Left lung (tissue), 10 donors: ENCODE results near the gene ACTA2. TPM values are rescaled to one million over a fixed set of nuclear protein-coding genes. Genes with fewer than 3 reads are reported as not detected.

Source experiments
- ATAC-seq: fragments of 200-7000 bp; cut with Tn5 transposase; one replicate; pipeline ENCODE4 v1.9.1; 2020; ENCODE audit warnings: moderate library complexity
- DNase-seq, 4 donors: peaks; one replicate each; pipeline ENCODE4 v3.0.0-alpha.2; 2013 to 2020
- H3K27ac ChIP-seq, 2 donors: fragments of 200-600 bp; sonication (generic) in 1 of 2; one replicate each; pipeline versions ENCODE4 v1.5.0 to v1.8.0; 2020 to 2021
- H3K27me3 ChIP-seq, 2 donors: fragments of 200-600 bp; sonication (generic) in 1 of 2; one replicate each; pipeline versions ENCODE4 v1.5.0 to v1.8.0; 2020 to 2021
- H3K36me3 ChIP-seq, 2 donors: fragments of 200-600 bp; sonication (generic) in 1 of 2; one replicate each; pipeline versions ENCODE4 v1.5.0 to v1.8.0; 2020 to 2021
- H3K4me1 ChIP-seq, 2 donors: fragments of 200-600 bp; one replicate each; pipeline ENCODE4 v1.8.0; 2021
- H3K4me3 ChIP-seq, 2 donors: fragments of 200-600 bp; sonication (generic) in 1 of 2; one replicate each; pipeline versions ENCODE4 v1.5.0 to v1.8.0; 2020 to 2021; ENCODE audit warnings: mild to moderate bottlenecking in 1 of 2
- H3K9me3 ChIP-seq, 2 donors: fragments of 200-600 bp; sonication (generic) in 1 of 2; one replicate each; pipeline versions ENCODE4 v1.5.0 to v1.8.0; 2020 to 2021
- intact Hi-C, 2 donors: fragments of 100-400 bp; cut with DNase I; formaldehyde crosslinking; loops; one replicate each; pipeline versions ENCODE4 v1.11.2 to v1.14.2; 2022
- polyA plus RNA-seq, 6 donors: library from polyadenylated mRNA; unstranded; fragments of 120-200 nt; gene quantifications; one replicate each; pipeline ENCODE4 v1.2.1, GENCODE V29; 2013; ENCODE audit not compliant: insufficient read length in 6 of 6
- total RNA-seq, 2 donors: library from RNA; stranded (reverse); fragmentation: NEBNext Ultra II Directional; extraction: Animal tissue kit (Norgen Biotek cat#: 25700); gene quantifications; one replicate each; pipeline ENCODE4 v1.2.1, GENCODE V29; 2021
- TF ChIP-seq, protein P1 (sequence below), 2 donors: fragments of 200-600 bp; sonication (generic) in 1 of 2; IDR thresholded peaks; one replicate each; pipeline versions ENCODE4 v1.5.0 to v1.8.0; 2021; ENCODE audit warnings: antibody characterized with exemption in 2 of 2
- donor health status: DM: no; HTN: yes; CAD: no.
- donor health status: DM: no; HTN: no; CAD: no.

ACTA2 gene
- total and polyA plus RNA-seq, 8 donors = 415 to 612 (median 495) TPM

DNA sequence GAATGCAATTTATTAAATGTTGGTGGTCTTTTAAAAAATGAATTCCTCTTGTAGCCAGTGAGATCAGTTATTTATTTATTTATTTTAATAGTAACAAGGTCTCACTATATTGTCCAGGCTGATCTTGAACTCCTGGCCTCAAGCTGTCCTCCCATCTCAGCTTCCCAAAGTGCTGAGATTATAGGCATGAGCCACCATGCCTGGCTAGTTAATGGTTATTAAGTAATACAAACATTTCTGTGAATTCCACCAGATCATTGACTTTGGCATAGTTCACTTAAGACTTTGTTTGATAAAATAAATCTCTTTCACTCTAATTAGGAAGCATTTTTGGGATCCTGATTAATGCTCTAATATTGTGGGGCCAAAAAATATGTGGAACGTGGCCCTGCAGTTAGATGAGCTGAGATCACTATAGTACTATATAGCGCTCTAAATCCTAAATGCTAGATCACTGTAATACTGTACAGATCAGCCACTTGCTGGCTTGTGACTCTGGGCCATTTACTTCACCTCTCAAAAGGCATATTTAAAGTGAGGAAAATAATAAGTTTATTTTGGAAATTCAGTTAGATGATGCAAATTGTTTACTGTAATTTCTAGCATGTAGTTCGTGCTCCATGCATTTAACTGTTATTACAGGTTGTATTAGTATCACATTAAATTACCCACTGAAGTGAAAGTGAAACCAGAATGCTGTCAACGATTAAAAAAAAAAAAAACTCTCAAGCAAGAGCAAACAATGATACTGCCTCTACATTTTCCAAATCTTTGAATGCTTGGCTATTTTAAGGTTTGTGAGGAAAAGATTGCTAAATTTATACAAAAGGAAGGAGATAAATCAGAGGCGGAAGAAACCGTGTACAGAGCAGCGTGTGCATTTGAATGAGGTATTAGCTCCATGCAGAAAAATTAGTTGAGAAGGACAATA lies 22.1 kb upstream of the ACTA2 start:
- Histone ChIP-seq H3K4me1 (peaks cover 13 to 21% of the 10 kb centered on the region in 2 donors), H3K27ac (peak overlapping the region; percentile 78 to 82), H3K9me3 (no peaks in the 10 kb centered on the region), H3K27me3 (no peaks in the 10 kb centered on the region), H3K36me3 (no peaks in the 10 kb centered on the region), H3K4me3 (peak overlapping the region; percentile 10 to 42)
- peak; percentile 64 for ATAC-seq
- DNase-seq = no peak
- TF ChIP-seq, protein P1, sequence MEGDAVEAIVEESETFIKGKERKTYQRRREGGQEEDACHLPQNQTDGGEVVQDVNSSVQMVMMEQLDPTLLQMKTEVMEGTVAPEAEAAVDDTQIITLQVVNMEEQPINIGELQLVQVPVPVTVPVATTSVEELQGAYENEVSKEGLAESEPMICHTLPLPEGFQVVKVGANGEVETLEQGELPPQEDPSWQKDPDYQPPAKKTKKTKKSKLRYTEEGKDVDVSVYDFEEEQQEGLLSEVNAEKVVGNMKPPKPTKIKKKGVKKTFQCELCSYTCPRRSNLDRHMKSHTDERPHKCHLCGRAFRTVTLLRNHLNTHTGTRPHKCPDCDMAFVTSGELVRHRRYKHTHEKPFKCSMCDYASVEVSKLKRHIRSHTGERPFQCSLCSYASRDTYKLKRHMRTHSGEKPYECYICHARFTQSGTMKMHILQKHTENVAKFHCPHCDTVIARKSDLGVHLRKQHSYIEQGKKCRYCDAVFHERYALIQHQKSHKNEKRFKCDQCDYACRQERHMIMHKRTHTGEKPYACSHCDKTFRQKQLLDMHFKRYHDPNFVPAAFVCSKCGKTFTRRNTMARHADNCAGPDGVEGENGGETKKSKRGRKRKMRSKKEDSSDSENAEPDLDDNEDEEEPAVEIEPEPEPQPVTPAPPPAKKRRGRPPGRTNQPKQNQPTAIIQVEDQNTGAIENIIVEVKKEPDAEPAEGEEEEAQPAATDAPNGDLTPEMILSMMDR (IDR thresholded peaks at IDR 0.05) = no peak
- intact Hi-C loops = no loop called here

DNA sequence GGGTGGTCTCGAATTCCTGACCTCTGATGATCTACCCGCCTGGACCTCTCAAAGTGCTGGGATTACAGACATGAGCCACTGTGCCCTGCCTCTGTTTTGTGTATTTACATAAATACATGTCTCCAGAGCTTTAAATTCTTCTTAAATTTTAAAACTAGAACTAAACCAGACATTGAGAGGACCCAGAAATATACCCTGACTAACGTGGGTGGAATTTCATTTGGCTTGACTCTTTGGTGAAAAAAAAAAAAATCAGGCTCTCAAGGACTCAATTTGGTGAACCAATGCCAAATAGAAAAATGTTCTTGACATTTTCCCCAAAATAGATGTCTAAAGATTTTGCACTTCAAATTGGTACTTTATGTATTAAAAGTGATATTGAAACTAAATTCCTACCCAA lies 21.4 kb upstream of the ACTA2 start:
- Histone ChIP-seq H3K27me3 (no peaks in the 10 kb centered on the region), H3K36me3 (no peaks in the 10 kb centered on the region), H3K27ac (no peak overlapping the region), H3K4me3 (no peak overlapping the region), H3K4me1 (peaks cover 13 to 21% of the 10 kb centered on the region in 2 donors), H3K9me3 (no peaks in the 10 kb centered on the region)
- TF ChIP-seq, protein P1 (IDR thresholded peaks at IDR 0.05) = no peak
- ATAC-seq (no peak), DNase-seq (no peak)
- intact Hi-C loops = no loop called here

DNA sequence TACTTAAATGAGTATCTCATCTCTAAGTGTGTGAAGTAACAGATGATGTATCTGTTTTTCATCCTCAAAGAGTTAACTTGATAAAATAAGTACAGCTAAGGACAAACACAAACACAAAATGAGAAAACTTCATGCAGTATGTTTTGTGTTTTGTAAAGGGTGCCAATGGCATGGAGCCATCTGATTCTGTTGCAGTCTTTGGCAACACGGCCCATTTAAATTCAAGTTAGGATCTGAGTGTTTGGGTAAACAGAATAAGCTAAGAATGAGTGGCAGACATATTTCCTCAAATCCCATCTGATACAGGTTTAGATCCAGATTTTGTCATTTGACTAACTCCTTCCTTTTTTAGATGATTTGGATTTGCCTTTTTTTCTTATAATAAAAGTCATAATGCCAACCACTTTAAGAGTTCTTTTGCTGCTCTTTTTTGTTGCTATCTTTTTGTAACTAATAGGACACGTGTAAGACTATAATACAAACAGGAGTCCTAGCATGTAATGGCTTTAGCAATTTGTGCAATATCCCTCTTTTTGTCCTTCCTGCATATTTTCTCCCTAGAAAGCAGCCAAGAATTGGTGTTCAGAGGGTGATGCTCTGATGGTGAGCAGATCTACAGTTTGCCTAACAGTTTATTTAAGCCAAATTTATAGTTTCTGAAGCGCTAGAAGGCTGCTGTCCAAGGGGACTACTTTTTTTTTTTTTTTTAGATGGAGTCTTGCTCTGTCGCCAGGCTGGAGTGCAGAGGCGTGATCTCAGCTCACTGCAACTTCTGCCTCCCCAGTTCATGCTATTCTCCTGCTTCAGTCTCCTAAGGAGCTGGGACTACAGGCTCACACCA lies 18.9 kb upstream of the ACTA2 start:
- peak in 2 of 4 donors; percentile 58 to 78 for DNase-seq
- intact Hi-C loops = no loop called here

DNA sequence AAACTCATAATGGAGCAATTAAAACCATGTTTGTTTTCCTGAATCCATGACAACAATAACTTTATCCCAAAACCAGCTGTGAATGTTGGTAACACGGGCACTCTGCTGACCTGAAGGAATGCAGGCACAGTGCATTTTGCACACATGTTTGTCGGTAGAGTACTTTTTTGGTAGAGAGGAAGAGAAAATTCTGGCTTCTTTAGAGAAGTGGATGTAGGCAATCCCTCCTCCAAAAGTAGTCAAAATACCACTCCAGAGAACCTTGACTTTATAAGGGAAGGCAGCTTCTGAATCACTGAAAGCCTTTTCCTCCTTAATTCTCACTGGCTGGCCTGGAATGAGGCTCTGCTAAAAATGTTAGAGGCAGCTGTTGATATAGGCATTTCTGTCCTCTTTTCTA lies 15.8 kb upstream of the ACTA2 start:
- Histone ChIP-seq H3K36me3 (no peaks in the 10 kb centered on the region), H3K27me3 (no peaks in the 10 kb centered on the region), H3K27ac (peak overlapping the region in 1 of 2 donors; percentile 20), H3K4me1 (peaks cover 5 to 9% of the 10 kb centered on the region in 2 donors), H3K4me3 (no peak overlapping the region), H3K9me3 (no peaks in the 10 kb centered on the region)
- DNase-seq (no peak), ATAC-seq (no peak)
- intact Hi-C loops = no loop called here
- TF ChIP-seq, protein P1 (IDR thresholded peaks at IDR 0.05) = no peak

More for the DNA sequence above, 18.9 kb upstream of the ACTA2 start:
- Histone ChIP-seq H3K27me3 (no peaks in the 10 kb centered on the region), H3K4me3 (no peak overlapping the region), H3K9me3 (no peaks in the 10 kb centered on the region), H3K4me1 (peaks cover 21 to 22% of the 10 kb centered on the region in 2 donors), H3K36me3 (no peaks in the 10 kb centered on the region), H3K27ac (peak overlapping the region in 1 of 2 donors; percentile 27)
- peak; percentile 46 for ATAC-seq
- TF ChIP-seq, protein P1 (IDR thresholded peaks at IDR 0.05) = no peak

DNA sequence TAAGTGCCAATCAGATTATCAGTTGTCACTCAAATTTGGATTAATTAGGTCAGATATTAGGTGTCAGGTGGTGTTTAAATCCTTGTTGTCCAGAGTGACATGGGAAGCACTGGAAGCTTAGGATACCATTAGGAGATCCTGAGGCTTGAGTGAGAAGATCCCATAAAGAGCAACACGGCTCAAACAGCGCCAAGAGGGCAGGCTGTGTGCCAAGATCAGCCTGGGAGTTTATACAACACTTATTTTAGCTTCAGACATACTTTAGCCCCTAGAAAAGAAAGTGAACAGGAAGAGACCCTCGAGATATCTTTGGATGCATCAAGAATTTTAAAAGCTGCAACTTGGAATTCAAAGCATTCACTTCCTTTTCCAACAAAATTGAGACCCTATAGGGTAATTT lies 14.2 kb upstream of the ACTA2 start:
- H3K27ac ChIP-seq = no peak overlapping the region
- no peaks in the 10 kb centered on the region for H3K9me3 ChIP-seq
- TF ChIP-seq, protein P1 (IDR thresholded peaks at IDR 0.05) = no peak
- peak in 1 of 4 donors; percentile 60 for DNase-seq
- intact Hi-C loops = no loop called here
- no peak for ATAC-seq
- no peaks in the 10 kb centered on the region for H3K36me3 ChIP-seq
- peaks cover 8 to 9% of the 10 kb centered on the region in 2 donors for H3K4me1 ChIP-seq
- no peaks in the 10 kb centered on the region for H3K27me3 ChIP-seq
- H3K4me3 ChIP-seq = no peak overlapping the region
